ENCODE measurements around the gene NPHP3. TPM values are rescaled to one million over a fixed set of nuclear protein-coding genes. Genes with fewer than 3 reads are reported as not detected.

The NPHP3 gene
- total RNA-seq, 1 donor: 41.3 TPM

DNA sequence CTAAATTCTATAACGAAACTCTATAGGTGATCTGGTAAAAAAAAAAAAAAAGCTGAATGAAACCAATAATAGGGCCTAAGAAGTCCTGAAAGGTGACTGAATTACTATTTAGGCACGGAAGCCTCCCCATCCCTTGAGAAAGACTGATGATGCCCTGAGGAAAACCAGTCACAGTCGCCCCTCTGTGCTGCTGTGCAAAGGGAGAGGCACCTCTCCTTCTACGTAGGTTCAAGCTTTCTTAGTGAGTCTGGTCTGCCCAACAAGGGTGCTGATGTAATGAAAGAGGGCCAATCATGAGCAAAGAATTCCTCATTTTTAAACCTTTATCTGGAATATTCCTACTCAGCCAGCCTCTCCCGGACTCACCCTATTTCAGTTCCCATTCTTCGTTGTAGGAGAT, 11.9 kb downstream of the NPHP3 start:
- no peak overlapping the region for H3K4me3 ChIP-seq (ENCODE audit: insufficient read depth, low read length)
- H3K79me2 ChIP-seq (ENCODE audit: insufficient read depth, low read length): no peaks in the 10 kb centered on the region
- no peaks in the 10 kb centered on the region for H3K27me3 ChIP-seq (ENCODE audit: insufficient read depth, low read length)
- H3K9me3 ChIP-seq (ENCODE audit: low read depth, low read length): no peaks in the 10 kb centered on the region
- no peaks in the 10 kb centered on the region for H3K4me1 ChIP-seq (ENCODE audit: insufficient read depth, low read length)
- no peak for DNase-seq (ENCODE audit: insufficient read length, low spot score, missing footprints)
- no peak overlapping the region for H3K27ac ChIP-seq (ENCODE audit: low read depth, low read length)
- no peak overlapping the region for H2AFZ ChIP-seq (ENCODE audit: low read length)
- TF ChIP-seq, protein P1, sequence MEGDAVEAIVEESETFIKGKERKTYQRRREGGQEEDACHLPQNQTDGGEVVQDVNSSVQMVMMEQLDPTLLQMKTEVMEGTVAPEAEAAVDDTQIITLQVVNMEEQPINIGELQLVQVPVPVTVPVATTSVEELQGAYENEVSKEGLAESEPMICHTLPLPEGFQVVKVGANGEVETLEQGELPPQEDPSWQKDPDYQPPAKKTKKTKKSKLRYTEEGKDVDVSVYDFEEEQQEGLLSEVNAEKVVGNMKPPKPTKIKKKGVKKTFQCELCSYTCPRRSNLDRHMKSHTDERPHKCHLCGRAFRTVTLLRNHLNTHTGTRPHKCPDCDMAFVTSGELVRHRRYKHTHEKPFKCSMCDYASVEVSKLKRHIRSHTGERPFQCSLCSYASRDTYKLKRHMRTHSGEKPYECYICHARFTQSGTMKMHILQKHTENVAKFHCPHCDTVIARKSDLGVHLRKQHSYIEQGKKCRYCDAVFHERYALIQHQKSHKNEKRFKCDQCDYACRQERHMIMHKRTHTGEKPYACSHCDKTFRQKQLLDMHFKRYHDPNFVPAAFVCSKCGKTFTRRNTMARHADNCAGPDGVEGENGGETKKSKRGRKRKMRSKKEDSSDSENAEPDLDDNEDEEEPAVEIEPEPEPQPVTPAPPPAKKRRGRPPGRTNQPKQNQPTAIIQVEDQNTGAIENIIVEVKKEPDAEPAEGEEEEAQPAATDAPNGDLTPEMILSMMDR (IDR thresholded peaks at IDR 0.05; ENCODE audit: extremely low read depth, low read depth, low read length): no peak
- H3K36me3 ChIP-seq (ENCODE audit: insufficient read depth, low read length): peaks cover 52% of the 10 kb centered on the region
- no peaks in the 10 kb centered on the region for H4K20me1 ChIP-seq (ENCODE audit: insufficient read depth, low read length)
- H3K4me2 ChIP-seq (ENCODE audit: insufficient read depth, low read length): no peak overlapping the region

DNA sequence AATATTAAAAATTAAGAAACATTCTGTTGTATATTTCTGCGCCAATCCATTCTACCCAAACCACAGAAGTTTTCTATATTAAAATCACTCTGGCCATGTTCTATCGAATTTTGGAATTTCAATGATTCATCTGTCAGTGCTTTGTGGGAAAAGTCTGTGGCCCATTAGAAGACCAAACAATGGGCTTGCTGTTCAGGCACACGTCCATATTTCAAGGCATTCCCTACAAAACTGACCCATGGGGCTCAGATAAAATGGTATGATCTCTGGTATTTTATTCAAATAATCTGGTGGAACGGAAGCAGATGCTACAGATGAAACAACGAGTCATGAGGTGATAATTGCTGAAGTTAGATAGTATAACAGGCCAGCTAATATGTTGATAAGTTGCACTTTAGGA, 12.4 kb downstream of the NPHP3 start:
- peak; percentile 18 for DNase-seq (ENCODE audit: insufficient read length, low spot score, missing footprints)
- no peak overlapping the region for H3K4me3 ChIP-seq (ENCODE audit: insufficient read depth, low read length)
- no peaks in the 10 kb centered on the region for H3K79me2 ChIP-seq (ENCODE audit: insufficient read depth, low read length)
- H4K20me1 ChIP-seq (ENCODE audit: insufficient read depth, low read length): no peaks in the 10 kb centered on the region
- H3K27ac ChIP-seq (ENCODE audit: low read depth, low read length): no peak overlapping the region
- H3K27me3 ChIP-seq (ENCODE audit: insufficient read depth, low read length): no peaks in the 10 kb centered on the region
- no peak overlapping the region for H3K4me2 ChIP-seq (ENCODE audit: insufficient read depth, low read length)
- no peaks in the 10 kb centered on the region for H3K9me3 ChIP-seq (ENCODE audit: low read depth, low read length)
- TF ChIP-seq, protein P1 (IDR thresholded peaks at IDR 0.05; ENCODE audit: extremely low read depth, low read depth, low read length): no peak
- H3K4me1 ChIP-seq (ENCODE audit: insufficient read depth, low read length): no peaks in the 10 kb centered on the region
- H3K36me3 ChIP-seq (ENCODE audit: insufficient read depth, low read length): peaks cover 52% of the 10 kb centered on the region
- no peak overlapping the region for H2AFZ ChIP-seq (ENCODE audit: low read length)

DNA sequence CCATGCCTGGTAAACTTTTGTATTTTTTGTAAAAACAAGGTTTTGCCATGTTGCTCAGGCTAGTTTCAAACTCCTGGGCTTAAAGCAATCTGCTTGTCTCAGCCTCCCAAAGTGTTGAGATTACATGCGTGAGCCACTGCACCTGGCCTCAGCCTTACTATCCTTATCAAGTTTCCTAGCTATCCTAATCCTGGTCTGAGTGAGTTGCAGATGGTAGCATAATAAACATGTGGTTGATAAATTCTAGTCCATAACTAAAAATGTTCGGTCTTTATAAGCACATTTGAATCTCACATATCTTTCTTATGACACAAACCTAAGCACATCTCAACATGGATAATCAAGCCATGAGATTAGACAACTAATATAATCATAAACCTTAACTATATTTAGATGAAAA, 18.5 kb downstream of the NPHP3 start:
- peaks cover 58% of the 10 kb centered on the region for H3K36me3 ChIP-seq (ENCODE audit: insufficient read depth, low read length)
- H3K27me3 ChIP-seq (ENCODE audit: insufficient read depth, low read length): no peaks in the 10 kb centered on the region
- no peaks in the 10 kb centered on the region for H3K79me2 ChIP-seq (ENCODE audit: insufficient read depth, low read length)
- H3K9me3 ChIP-seq (ENCODE audit: low read depth, low read length): no peaks in the 10 kb centered on the region
- no peaks in the 10 kb centered on the region for H4K20me1 ChIP-seq (ENCODE audit: insufficient read depth, low read length)
- no peak overlapping the region for H3K27ac ChIP-seq (ENCODE audit: low read depth, low read length)
- DNase-seq (ENCODE audit: insufficient read length, low spot score, missing footprints): no peak
- H3K4me2 ChIP-seq (ENCODE audit: insufficient read depth, low read length): no peak overlapping the region
- no peak overlapping the region for H2AFZ ChIP-seq (ENCODE audit: low read length)
- no peaks in the 10 kb centered on the region for H3K4me1 ChIP-seq (ENCODE audit: insufficient read depth, low read length)
- TF ChIP-seq, protein P1 (IDR thresholded peaks at IDR 0.05; ENCODE audit: extremely low read depth, low read depth, low read length): no peak
- no peak overlapping the region for H3K4me3 ChIP-seq (ENCODE audit: insufficient read depth, low read length)

DNA sequence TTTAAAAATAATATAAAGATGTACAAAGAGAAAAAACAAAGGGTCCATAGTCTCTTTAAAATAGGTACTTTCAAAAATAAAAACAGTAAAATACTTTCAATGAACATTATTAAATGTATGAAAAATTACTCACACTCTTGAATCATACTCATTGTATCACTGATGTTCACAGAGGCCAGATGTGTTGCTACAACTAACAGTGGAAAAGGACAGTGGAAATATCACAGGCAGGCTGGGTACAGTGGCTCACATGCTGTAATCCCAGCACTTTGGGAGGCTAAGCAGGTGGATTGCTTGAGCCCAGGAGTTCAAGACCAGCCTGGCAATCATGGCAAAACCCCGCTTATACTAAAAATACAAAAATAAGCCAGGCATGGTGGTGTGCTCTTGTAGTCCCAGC, 26.8 kb downstream of the NPHP3 start:
- Histone ChIP-seq H3K4me2 (ENCODE audit: insufficient read depth, low read length) (no peak overlapping the region), H2AFZ (ENCODE audit: low read length) (no peak overlapping the region), H3K4me3 (ENCODE audit: insufficient read depth, low read length) (no peak overlapping the region), H3K27me3 (ENCODE audit: insufficient read depth, low read length) (no peaks in the 10 kb centered on the region), H3K4me1 (ENCODE audit: insufficient read depth, low read length) (no peaks in the 10 kb centered on the region), H3K27ac (ENCODE audit: low read depth, low read length) (no peak overlapping the region), H3K79me2 (ENCODE audit: insufficient read depth, low read length) (no peaks in the 10 kb centered on the region), H4K20me1 (ENCODE audit: insufficient read depth, low read length) (no peaks in the 10 kb centered on the region), H3K9me3 (ENCODE audit: low read depth, low read length) (no peaks in the 10 kb centered on the region), H3K36me3 (ENCODE audit: insufficient read depth, low read length) (peaks cover 53% of the 10 kb centered on the region)
- TF ChIP-seq, protein P1 (IDR thresholded peaks at IDR 0.05; ENCODE audit: extremely low read depth, low read depth, low read length): no peak
- peak; percentile 68 for DNase-seq (ENCODE audit: insufficient read length, low spot score, missing footprints)
